Tibial nerve (tissue), 4 donors: ENCODE measurements around the gene TRIM65.

Source experiments
- CTCF ChIP-seq, 5 experiments: fragments of 200-600 bp in 3 of 5; fragments of 450-650 bp in 2 of 5; sonication (generic) in 3 of 5; IDR thresholded peaks; one replicate each; pipeline ENCODE4 v1.5.1; 2016 to 2019; ENCODE audit warnings: antibody characterized with exemption in 5 of 5, mild to moderate bottlenecking in 3 of 5, moderate library complexity in 2 of 5
- EP300 ChIP-seq, 2 donors: sonication (generic); formaldehyde crosslinking; IDR thresholded peaks; one replicate each; pipeline ENCODE4 v1.6.1; 2017; ENCODE audit warnings: antibody characterized with exemption in 2 of 2, mild to moderate bottlenecking in 1 of 2
- POLR2A ChIP-seq, 2 donors: fragments of 450-650 bp; IDR thresholded peaks; one replicate each; pipeline ENCODE4 v1.6.1; 2017; ENCODE audit warnings: antibody characterized with exemption in 2 of 2, mild to moderate bottlenecking in 2 of 2, moderate library complexity in 2 of 2

GRCh38 chr17:75891022-75891604 is 5.6 kb downstream of the TRIM65 start:
- no peak for TF ChIP-seq EP300 (IDR thresholded peaks at IDR 0.05)
- no peak for TF ChIP-seq CTCF (IDR thresholded peaks at IDR 0.05)
- no peak for TF ChIP-seq POLR2A (IDR thresholded peaks at IDR 0.05)
